HG02798 (cell line): ENCODE results near the gene UTP11.

ENCODE experiments used
- ATAC-seq: cut with Tn5 transposase; IDR thresholded peaks from one replicate; pipeline ENCODE4 v1.9.1; 2021; ENCODE audit warnings: mild to moderate bottlenecking; ENCODE audit not compliant: unreplicated experiment, poor library complexity

UTP11 gene

DNA sequence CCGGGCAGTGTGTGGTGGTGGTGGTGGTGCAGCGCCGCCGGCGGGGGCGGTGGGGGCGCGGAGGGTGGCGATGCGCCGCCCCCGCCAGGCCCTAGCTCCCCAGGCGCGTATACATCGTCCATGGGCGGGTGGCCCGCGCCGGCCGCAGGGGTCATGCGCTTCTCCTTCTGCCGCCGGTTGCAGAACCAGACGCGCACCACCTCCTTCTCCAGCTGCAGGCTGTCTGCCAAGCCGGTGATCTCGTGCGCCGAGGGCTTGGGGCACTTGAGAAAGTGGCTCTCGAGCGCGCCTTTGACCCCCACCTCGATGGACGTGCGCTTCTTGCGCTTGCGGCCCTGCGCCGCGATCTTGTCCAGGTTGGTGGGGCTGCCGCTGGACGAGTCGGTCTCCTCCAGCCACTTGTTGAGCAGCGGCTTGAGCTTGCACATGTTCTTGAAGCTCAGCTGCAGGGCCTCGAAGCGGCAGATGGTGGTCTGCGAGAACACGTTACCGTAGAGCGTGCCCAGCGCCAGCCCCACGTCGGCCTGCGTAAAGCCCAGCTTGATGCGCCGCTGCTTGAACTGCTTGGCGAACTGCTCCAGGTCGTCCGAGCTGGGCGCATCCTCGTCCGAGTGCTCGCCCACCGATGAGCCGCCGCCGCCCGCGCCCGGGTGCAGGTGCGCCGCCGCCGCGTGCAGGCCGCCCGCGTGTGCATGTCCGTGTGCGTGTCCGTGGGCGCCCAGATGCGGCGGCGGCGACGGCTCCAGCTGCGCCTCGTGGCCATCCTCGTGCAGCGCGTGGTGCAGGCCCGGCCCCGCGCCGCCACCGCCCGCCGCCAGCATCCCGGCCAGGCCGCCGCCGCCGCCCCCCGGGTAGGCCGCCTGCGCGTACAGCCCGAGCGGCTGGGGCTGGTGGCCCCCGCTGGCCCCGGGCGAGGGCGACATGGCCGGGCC is 33.1 kb downstream of the UTP11 start:
- ATAC-seq, result peak; percentile 4

DNA sequence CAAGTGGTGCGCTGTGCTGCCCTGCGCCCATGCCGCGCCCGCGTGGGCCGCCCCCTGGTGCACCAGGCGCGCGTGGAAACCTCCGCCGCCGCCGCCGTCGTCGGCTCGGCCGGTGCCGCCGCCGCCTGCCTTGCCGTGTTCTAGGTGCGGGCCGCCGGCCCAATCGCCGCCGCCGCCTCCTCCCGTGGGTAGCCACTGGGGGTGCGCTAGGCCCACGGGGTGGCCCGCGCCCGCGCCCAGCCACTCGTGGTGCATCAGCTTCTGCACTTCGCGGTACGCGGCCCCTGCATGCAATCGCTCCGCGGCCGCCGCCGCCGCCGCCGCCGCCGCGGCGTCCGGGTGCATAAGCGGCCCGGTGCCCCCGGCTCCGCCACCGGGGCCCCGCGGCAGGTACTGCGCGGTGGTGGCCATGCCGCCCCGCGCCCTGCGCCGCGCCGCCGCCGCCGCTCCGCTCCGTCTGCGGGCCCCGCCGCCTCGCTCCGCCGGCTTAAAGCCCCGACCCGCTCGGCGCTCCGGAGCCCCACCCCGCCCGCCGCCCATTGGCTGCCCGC is 33.9 kb downstream of the UTP11 start, which contains the start of gene POU3F1:
Gene POU3F1, minus strand, starts transcription at position 461 of the 551 bp plus-strand sequence. Its CDS starts 50 bp downstream, at position 411.
- ATAC-seq, result peak; percentile 11

DNA sequence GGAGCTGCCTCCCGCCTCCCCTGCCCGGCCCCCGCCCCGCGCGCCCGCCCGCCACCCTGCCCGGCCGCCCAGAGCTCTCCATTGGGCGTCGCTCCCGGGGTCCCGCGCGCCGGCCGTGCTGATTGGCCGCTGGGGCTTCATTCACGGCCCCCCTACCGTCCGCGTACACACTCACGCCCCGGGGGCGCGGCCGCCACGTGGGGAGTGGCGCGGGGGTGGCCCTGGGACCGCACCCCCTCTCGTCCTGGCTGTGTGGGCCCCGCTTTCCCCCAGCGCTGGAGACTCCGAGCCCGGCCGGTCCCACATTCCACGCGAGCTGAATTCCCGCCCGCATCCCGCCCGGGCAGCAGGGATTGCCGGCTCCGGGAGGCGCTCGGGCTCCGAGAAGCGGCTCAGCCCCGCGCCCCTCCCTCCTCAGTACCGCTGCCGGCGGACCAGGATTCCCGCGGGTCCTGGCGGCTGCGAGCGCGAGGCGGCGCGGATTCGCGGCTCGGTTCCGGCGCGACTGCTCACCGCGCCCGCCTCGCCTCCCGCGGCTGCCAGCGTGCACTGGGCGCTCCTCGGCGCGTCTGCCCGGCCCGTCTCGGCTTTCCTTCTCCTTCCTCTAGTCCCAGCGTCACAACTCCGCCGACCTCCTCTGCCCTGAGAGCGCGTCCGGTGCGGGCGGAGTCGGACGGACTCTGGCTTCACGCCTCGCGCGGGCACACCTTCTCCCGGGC is 34.5 kb downstream of the UTP11 start:
- peak; percentile 78 for ATAC-seq

- ATAC-seq, result no peak
These were observed 35.1 kb downstream of the UTP11 start for GRCh38 chr1:38047603-38048141.

- ATAC-seq, result no peak
These were observed 38.0 kb downstream of the UTP11 start for GRCh38 chr1:38050397-38051078.

GRCh38 chr1:38051079-38051543 is 38.6 kb downstream of the UTP11 start:
- no peak for ATAC-seq

DNA sequence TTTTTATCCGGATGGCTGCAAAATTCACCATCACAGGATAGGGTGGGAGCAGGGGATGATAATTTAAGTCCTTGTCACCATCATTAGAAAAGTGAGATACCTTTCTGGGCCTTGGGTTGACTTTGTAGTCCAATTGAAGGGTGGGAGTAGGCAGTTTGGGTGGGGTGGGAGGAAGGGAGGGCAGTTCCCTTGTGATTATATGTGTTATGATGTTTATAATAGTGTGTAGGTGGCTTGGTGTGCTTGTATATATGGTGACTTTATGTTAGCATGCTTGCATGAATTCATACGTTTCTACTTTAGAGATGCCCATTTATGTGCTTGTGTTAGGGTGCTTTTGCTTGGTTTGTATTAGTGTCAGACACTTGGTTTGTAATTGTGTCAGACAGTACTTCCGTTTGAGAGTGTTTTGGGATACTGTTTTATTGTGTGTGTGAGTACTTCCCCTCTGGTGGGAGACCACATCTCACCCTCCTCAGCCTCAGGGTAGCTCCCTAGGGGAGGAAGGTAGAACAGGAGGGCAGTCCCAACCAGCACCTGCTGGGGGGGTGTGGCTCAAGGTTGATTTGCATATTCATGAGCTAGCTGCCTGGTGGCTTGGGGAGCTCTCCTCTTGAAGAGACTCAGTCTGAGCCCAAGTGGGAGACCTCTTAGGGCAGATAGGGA is 40.3 kb downstream of the UTP11 start:
- peak; percentile 54 for ATAC-seq

- ATAC-seq, result no peak
These were observed 41.0 kb downstream of the UTP11 start for GRCh38 chr1:38053416-38054091.

GRCh38 chr1:38055398-38055797 is 42.9 kb downstream of the UTP11 start:
- ATAC-seq, result no peak

GRCh38 chr1:38055965-38056364 is 43.4 kb downstream of the UTP11 start:
- no peak for ATAC-seq

- ATAC-seq, result no peak
These were observed 47.2 kb downstream of the UTP11 start for GRCh38 chr1:38059635-38060250.

- ATAC-seq, result no peak
These were observed 48.0 kb downstream of the UTP11 start for GRCh38 chr1:38060498-38060897.

- ATAC-seq, result no peak
These were observed 48.8 kb downstream of the UTP11 start for GRCh38 chr1:38061290-38061689.

DNA sequence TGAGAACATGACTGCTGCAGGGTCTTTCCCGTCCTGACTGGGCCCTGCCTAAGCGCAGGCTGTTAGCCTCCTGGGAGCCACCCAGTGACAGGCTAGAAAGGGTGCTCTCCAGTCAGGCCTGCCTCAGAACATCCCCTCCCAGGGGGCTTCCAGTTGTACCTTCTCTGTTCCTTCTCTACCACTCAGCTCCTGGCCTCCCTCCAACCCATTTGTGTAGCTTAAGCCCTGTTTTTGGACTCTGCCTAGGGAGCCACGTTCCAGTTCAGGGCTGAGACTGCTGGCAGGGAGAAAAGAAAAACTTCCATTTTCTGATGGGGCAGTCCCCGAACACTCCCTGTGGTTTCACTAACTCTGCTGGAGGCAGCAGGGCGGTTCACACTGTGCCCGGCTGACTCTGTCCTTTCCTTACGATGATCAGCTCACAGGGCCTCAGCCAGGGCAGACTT is 49.4 kb downstream of the UTP11 start:
- ATAC-seq, result peak; percentile 58

DNA sequence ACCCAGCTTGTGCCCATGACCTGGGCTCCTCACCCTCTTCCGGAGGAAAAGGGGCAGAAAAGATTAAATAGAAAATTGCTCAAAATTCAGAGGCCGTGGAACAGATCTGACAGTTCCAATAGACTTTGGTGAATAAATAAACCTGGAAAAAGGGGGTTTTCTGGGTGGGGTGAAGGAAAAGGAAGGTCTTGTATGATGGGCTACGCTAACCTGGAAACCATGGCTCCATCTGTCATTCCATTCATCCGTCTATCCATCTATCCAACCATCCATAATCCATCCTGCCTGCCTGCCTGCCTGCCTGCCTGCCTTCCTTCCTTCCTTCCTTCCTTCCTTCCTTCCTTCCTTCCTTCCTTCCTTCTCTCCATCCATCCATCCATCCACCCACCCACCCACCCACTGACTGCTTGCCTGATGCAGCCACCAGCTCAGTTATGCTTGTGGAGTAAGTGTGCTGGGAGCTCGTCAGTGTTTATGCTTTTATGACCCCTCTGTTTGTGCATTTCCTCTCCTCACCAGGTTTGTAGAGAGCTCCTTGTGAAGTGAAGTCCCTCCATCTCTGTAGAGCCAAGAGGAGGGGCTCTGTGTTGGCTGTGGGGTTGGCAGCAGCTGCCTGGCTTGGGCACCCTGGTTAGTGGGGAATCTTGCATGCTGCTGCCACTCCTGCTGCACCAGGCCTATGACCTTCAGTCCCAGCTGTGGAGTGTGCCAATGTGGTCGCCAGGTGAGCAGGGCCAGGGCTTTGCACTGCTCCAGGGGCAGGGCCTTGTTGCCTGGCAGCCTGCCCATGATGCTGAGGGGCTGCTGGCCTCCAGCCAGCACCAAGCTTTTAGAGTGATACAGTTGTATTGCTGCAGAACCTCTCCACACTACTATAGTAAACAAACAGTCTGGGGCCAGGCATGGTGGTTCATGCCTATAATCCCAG is 50.1 kb downstream of the UTP11 start:
- no peak for ATAC-seq

DNA sequence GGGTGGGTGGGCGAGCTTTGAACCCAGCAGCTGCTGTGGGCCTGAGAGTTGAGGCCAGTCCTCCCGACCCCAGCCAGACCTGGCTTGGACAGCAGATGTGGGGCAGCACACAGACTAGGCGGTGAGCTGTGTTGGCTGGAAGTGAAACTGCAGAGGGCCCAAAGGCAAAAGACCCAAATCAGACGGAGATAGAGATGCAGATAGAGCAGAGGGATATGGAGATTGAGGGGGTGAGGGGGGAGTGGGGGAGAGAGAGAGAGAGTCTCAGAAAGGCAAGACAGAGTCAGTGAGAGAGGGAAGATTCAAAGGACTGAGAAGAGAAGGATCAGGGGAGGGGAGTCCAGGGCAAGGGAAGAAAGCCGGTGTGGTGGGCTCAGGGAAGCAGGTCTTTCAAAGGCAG is 51.1 kb downstream of the UTP11 start:
- ATAC-seq, result no peak

- no peak for ATAC-seq
These were observed 51.8 kb downstream of the UTP11 start for GRCh38 chr1:38064197-38064903.
